PFSK-1 (cell line): ENCODE data around the gene PURB.

ENCODE experiments used
- FOXP2 ChIP-seq: optimal IDR thresholded peaks from 2 replicates; pipeline ENCODE3; 2011; ENCODE audit warnings: borderline replicate concordance, control low read depth, inconsistent platforms; ENCODE audit not compliant: insufficient read depth; ENCODE audit errors: extremely low read length, extremely low read depth
- POLR2AphosphoS5 ChIP-seq: IDR thresholded peaks from 2 replicates; pipeline ENCODE4 v1.6.1; 2012; ENCODE audit warnings: low read depth, mild to moderate bottlenecking, control low read depth, low read length, moderate library complexity
- REST ChIP-seq, 2 experiments: IDR thresholded peaks; 2 replicates each; pipeline versions ENCODE4 v1.6.1 to v1.8.0; 2011 to 2012; ENCODE audit warnings: low read depth in 2 of 2, low read length in 2 of 2, control low read depth in 1 of 2, inconsistent platforms in 1 of 2, mild to moderate bottlenecking in 1 of 2, moderate library complexity in 1 of 2; ENCODE audit not compliant: insufficient read depth in 1 of 2
- SIN3A ChIP-seq: IDR thresholded peaks from 2 replicates; pipeline ENCODE4 v1.6.1; 2012; ENCODE audit warnings: mild to moderate bottlenecking, low read length, moderate library complexity, borderline replicate concordance; ENCODE audit not compliant: insufficient read depth
- TAF1 ChIP-seq: IDR thresholded peaks from 2 replicates; pipeline ENCODE4 v1.6.1; 2012; ENCODE audit warnings: low read length, control low read depth, borderline replicate concordance; ENCODE audit not compliant: insufficient read depth

PURB gene

DNA sequence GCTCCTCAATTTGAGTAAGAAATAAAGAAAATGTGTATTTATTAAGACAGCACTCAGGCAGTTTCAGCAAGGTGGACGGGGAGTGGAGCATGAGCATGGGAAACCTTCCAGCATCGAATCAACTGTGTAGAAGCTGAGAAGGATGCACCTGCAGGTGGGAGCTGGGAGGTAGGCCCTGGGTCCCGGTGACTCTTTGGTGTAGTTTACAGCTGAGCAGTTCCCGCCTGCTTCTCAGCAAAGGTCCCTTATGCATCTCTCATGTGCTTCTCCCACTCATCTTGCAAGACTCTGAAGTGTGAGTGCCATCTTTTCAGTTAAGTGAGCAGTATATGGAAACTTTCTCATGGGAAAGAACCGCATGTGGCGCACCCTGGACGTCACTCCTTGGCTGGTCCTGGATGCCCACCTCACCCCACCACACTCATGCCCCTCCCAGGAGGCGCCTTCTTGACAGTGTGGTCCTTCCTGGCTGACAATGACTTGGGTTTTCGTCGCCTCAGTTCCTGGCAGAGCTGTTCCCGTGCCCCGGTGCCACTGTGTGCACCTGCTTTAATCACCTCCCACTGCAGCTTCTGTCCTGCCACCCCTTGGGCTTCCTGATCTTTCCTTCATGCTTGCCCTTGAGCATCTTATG, 19.8 kb upstream of the PURB start:
- TF ChIP-seq FOXP2 (no peak), SIN3A (no peak), POLR2AphosphoS5 (no peak), TAF1 (no peak), REST (IDR thresholded peaks at IDR 0.05; ENCODE audit: insufficient read depth in 1 of 2, low read depth in 2 of 2, low read length in 2 of 2) (no peak)

- TF ChIP-seq FOXP2 (no peak), REST (IDR thresholded peaks at IDR 0.05; ENCODE audit: insufficient read depth in 1 of 2, low read depth in 2 of 2, low read length in 2 of 2) (no peak)
Measured at GRCh38 chr7:44899443-44899842, 14.1 kb upstream of the PURB start.

DNA sequence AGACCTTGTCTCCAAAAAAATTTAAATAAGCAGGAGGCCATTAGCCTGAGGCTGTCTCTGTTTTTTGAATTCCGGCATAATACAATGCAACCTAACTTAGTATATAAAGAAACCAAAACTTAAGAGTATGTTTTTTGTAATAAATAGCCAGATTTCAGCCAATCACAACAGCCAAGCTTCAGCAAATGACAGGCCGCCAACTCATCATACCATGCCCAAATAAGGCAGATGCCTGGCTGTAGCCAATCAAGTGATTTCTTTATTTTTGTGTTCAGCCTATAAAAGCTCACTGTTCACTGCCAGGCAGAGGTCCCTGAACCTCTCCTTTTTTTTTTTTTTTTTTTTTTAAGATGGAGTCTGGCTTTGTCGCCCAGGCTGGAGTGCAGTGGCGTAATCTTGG, 12.7 kb upstream of the PURB start:
- TF ChIP-seq POLR2AphosphoS5 = no peak
- TF ChIP-seq REST (IDR thresholded peaks at IDR 0.05; ENCODE audit: insufficient read depth in 1 of 2, low read depth in 2 of 2, low read length in 2 of 2) = no peak
- TF ChIP-seq FOXP2 = no peak
- no peak for TF ChIP-seq SIN3A
- TF ChIP-seq TAF1 = no peak

DNA sequence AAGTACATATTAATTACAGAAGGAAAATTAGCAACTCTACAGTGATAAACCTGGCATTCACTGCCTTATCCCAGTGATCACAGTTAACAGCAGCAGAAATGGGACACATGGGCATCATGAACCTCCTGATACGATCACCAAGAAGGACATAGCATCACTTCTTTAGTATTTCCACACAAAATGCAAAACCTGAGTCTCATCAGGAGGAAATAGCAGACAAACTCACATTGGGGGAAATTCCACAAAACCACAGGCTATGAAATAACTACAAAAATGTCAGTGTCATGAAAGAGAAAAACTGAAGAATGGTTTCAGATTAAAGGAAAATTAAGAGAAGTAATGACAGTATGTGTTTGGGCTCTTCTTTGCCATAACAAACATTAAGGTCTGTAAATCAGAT, 12.0 kb upstream of the PURB start:
- TF ChIP-seq POLR2AphosphoS5 = no peak
- no peak for TF ChIP-seq FOXP2
- TF ChIP-seq REST (IDR thresholded peaks at IDR 0.05; ENCODE audit: insufficient read depth in 1 of 2, low read depth in 2 of 2, low read length in 2 of 2) = no peak
- no peak for TF ChIP-seq TAF1
- TF ChIP-seq SIN3A = no peak

DNA sequence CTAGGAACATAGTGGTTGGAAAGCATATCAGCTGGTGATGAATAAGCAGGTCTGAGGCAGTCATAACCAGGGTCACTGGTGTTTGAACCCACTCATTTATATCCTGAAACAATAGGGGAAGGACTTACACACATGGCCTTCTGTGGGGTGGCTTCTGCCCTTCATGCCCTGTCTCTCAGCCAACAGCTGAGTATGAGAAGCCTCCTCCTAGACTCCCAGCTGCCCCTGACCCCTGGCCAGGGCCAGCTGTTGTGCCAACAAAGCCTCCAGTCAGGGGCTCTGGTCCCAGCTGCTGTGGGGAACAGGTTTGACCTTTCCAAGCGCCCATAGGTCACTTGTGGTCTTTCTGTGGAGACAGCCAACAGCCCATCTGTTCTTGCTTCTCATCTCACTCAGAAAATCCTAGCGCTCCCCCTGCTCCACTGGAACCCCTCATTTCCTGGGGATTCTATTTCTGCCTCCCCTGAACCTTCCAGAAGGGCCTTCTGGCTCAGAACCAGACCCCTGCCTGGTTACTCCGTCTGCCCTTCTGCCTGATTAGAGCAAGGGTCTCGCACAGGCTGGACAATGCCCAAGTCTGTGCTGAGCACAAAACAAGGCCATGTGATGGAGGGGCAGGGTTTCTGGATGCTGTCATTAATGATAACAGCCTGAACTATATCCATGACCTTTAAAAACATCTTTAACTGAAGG, 9.7 kb upstream of the PURB start:
- TF ChIP-seq FOXP2 (no peak), POLR2AphosphoS5 (no peak), SIN3A (no peak), REST (IDR thresholded peaks at IDR 0.05; ENCODE audit: insufficient read depth in 1 of 2, low read depth in 2 of 2, low read length in 2 of 2) (no peak), TAF1 (no peak)
